HG03025 (cell line): ENCODE results near the gene OLR1.

Experiments used
- ATAC-seq: cut with Tn5 transposase; IDR thresholded peaks from one replicate; pipeline ENCODE4 v1.9.1; 2021; ENCODE audit warnings: mild to moderate bottlenecking, moderate library complexity; ENCODE audit not compliant: unreplicated experiment, low FRiP score

OLR1 gene

DNA sequence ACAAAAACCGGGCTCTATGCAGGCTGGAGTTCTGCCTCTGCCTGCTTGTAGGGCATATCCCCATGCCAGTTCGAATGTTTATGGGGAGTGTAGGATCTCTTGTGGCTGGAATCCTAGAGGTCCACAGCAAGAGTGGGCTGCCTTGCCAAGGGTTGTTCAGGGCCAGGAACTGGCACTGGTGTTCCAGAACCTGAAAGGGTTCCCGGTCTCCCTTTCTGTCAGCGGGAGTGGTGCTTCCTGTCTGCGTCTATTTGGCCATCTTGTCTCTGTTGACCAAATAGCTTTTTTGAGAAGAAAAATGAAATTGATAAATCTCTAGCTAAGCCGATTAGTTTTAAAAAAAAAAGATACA lies 17.8 kb downstream of the OLR1 start:
- ATAC-seq: no peak

GRCh38 chr12:10153271-10154144 lies 18.4 kb downstream of the OLR1 start:
- ATAC-seq: no peak

DNA sequence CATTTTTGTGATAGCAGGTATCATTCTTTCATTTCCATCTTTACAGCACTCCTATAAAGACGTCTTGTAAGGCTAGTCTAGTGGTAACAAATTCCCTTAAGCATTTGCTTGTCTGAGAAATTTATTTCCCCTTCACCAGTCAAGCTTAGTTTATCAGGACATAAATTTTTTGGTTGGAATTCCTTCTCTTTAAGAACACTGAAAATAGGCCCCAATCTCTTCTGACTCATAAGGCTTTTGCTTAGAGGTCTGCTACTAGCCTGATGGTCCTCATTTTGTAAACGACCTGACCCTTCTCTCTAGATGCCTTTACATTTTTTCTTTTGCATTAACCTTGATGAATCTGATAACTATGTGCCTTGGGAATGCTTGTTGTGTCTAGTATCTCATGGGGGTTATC lies 20.3 kb downstream of the OLR1 start:
- no peak for ATAC-seq

GRCh38 chr12:10147714-10148403 lies 24.1 kb downstream of the OLR1 start:
- no peak for ATAC-seq

DNA sequence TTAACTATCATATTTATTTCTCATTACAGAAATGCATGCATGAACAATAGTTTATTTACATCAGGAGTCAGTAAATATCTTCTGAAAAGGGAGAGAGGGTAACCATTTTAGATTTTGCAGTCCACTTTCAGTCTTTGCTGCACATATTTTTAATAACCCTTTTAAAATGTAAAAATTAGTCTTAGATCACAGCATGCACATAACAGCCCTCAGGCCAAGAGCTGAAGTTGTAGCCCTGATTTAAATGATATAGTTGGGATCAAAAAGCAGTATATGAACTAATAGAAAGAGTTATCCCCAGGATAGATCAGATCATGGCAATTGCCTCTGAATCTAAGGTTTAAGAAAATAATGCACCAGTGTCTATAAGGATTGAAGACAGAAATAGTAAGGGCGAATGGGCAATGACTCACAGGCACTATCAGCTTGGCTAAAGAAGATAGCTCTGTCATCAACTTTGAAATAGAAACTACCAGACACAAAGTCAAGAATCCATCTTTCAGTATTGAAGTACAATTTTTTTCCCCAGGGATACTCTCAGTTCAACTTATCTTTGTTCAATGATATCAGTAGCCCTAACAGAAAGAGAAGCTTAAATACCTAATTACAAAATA lies 28.8 kb downstream of the OLR1 start:
- no peak for ATAC-seq

DNA sequence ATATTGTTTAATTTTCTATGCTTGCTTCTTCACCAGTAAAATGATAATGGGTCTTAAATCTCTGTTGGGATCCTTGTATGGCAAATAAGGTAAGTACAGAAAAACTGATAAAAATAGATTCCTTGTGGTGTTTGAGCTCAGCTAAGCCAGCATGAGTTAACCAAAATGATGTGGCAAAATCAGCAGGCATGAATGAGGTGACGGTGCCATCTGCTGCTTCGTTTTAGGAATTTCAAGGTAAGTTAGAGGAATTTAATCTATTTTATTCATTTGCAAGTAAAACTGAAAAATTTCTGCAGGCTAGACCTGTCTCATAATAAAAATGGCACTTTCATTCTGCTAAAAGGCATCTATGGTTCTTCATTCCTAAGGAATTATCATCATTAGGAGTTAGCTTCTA lies 31.9 kb downstream of the OLR1 start:
- no peak for ATAC-seq

DNA sequence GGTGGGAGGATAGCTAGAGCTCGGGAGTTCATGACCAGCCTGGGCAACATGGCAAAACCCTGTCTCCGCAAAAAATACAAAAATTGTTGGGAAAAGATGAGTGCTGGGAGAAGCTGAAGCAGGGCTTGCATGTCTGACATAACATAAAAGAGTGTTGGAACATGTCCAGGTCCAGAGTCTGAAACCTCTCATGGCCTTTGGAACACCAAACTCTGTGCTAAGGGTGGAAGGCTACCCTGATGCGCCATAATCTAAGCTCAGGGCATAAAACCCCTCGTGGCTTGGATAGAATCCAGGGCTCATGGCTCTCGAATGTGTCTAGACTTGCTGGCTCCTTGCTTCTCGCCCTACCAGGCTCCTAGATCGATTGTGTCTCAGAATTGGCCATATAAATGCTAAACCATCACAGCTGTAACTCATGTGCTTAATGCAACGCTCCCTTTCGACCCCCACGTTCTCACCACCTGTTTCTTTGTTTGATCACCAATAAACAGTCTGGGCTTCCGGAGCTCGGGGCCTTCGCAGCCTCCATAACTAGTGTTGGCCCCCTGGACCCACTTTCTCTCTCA lies 35.2 kb downstream of the OLR1 start:
- no peak for ATAC-seq

- ATAC-seq: no peak
Measured at GRCh38 chr12:10135126-10135525, 36.8 kb downstream of the OLR1 start.

DNA sequence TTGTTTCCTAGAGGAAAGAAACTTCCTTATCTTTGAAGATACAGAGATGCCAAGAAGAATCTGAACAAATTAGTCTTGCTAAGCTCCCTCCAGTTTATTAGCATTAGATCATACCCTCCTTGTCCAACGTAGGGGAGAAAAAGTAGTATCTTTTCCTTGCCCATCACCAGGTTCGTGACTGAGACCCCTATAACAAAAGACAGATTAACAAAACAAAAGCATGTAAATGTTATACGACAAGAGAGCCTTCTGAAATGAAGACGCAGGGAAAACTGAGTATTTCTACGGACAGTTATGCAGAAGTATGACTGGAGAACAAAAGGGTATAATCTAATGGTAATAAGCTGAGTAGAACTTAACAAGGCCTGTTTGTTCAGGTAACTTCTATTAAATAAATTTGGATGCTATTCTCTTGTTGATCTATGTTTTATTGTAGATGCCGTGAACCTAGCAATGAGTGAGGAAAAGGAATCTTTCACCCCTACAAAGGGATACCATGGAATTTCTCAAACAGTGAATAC lies 39.0 kb downstream of the OLR1 start:
- ATAC-seq: no peak

- ATAC-seq: no peak
Measured at GRCh38 chr12:10131111-10131690, 40.7 kb downstream of the OLR1 start.

- ATAC-seq: no peak
Measured at GRCh38 chr12:10130042-10130441, 41.9 kb downstream of the OLR1 start, which contains the start of gene CLEC7A. CLEC7A (minus strand) TSS chr12:10130199; CDS start chr12:10130082, 117 bp downstream.

GRCh38 chr12:10128687-10129086 lies 43.2 kb downstream of the OLR1 start:
- no peak for ATAC-seq

DNA sequence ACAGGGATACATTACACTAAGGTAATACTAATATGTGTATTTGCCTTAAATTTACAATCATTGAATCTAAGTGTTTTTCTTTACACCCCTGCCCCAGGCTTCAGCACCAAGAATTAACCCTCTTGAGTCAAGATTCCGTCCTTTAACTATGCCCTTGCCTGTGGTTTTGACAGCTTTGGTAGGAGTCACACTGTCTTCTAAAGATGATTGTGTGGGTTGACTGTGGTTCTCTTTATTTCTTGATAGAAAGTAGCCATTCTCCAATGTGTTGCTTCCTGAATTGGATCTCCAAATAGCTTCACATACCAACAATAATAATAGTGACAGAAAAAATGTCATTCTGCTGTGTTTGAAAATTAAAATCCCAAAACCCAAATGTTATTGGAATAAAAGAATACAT lies 45.5 kb downstream of the OLR1 start:
- no peak for ATAC-seq

DNA sequence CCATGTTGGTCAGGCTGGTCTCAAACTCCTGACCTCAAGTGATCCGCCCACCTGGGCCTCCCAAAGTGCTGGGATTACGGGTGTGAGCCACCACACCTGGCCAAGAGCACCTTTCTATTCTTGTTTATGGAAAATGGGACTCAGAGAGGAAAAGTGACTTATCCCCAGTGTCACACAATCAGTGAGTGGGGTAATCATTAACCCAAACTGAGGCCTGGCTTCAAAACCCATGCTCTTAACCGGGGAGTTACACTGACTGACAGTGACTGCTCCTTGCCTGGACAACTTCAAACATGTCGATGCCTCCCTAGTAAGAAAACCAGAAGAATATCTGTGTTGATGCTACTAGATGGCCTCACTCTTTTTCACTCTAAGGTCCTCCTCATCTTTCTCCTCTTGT lies 49.2 kb downstream of the OLR1 start:
- no peak for ATAC-seq

- ATAC-seq: no peak
Measured at GRCh38 chr12:10121278-10121677, 50.7 kb downstream of the OLR1 start.

- ATAC-seq: no peak
Measured at GRCh38 chr12:10119066-10119465, 52.9 kb downstream of the OLR1 start.

GRCh38 chr12:10115890-10116289 lies 56.0 kb downstream of the OLR1 start:
- ATAC-seq: no peak

DNA sequence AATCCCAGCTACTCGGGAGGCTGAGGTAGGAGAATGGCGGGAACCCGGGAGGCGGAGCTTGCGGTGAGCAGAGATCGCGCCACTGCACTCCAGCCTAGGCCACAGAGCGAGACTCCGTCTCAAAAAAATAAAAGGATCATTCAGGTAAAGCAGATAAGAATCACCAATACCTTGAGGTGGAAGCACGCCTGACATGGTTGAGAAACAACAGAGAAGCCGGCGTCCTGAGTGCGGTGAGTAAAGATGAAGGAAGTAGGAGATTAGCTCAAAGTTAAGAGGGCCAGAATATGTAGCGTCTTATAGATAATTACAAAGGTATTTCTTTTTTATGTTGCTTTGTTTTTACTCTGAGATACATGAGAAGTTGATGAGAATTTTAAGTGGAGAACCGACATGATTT lies 56.6 kb downstream of the OLR1 start:
- no peak for ATAC-seq

DNA sequence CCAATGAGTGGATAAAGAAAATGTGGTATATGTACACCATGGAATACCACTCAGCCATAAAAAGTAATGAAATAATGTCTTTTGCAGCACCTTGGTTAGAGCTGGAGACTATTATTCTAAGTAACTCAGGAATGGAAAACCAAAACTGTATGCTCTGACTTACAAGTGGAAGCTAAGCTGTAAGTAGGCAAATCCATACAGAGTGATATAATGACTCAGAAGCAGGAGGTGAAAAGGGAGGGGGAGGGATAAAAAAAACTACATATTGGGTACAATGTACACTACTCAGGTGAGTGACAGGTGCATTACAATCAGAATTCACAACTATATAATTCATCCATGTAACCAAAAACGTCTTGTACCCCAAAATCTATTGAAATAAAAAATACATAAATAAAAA lies 58.0 kb downstream of the OLR1 start:
- ATAC-seq: no peak

DNA sequence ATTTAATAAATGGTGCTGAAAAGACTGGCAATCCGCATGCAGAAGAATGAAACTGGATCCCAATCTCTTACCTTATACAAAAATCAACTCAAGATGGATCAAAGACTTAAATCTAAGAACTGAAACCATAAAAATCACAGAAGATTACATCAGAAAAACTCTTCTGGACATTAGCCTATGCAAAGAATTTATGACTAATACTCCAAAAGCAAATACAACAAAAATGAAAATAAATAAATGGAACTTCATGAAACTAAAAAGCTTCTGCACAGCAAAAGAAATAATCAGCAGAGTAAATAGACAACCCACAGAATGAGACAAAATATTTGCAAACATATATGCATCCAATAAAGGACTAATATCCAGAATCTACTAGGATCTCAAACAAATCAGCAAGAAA lies 58.9 kb downstream of the OLR1 start:
- ATAC-seq: no peak

DNA sequence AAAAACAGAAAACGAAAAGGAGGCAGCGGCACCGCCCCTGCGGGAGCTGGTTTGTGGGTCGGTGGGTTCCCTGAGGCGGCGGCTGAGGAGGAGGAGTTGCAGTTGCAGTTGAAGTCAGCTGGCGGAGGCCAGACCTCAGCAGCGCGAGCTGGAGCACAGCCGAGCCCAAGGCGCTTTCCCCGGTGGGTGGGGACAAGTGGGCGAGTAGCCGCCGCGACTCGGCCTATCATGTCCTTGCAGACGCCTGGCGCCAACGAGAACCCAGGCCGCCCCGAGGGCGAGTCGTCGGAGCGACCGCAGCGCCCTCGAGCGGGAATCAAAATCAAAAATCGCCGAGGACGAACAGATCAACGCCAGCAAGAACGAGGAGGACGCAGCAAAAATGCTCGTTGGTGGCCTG lies 60.5 kb downstream of the OLR1 start:
- ATAC-seq: no peak
